Prostate gland (tissue), 2 donors: ENCODE data around the gene LINC00632.

Source experiments
- CTCF ChIP-seq, 4 experiments: fragments of 200-600 bp in 2 of 4; fragments of 450-650 bp in 2 of 4; sonication (generic) in 2 of 4; IDR thresholded peaks; 1 replicate in 3 of 4; 2 replicates in 1 of 4; pipeline ENCODE4 v1.5.1; 2016 to 2019; ENCODE audit warnings: antibody characterized with exemption in 4 of 4, mild to moderate bottlenecking in 2 of 4, moderate library complexity in 2 of 4
- POLR2A ChIP-seq: fragments of 450-650 bp; IDR thresholded peaks from one replicate; pipeline ENCODE4 v1.6.1; 2016; ENCODE audit warnings: antibody characterized with exemption, mild to moderate bottlenecking
- POLR2AphosphoS5 ChIP-seq: sonication (generic); formaldehyde crosslinking; IDR thresholded peaks from one replicate; pipeline ENCODE4 v1.6.1; 2017; ENCODE audit warnings: antibody characterized with exemption

- TF ChIP-seq POLR2A (no peak), CTCF (IDR thresholded peaks at IDR 0.05) (no peak), POLR2AphosphoS5 (no peak)
Measured at GRCh38 chrX:140794642-140795041, 85.1 kb downstream of the LINC00632 start.
